Keratinocyte (primary cell): ENCODE measurements around the gene RYR1.

Source experiments
- EZH2 ChIP-seq: IDR thresholded peaks from one replicate; pipeline ENCODE4 v1.6.1; 2012; ENCODE audit warnings: inconsistent platforms, mild to moderate bottlenecking, low read length, moderate library complexity
- TF ChIP-seq, protein P1 (sequence below), 3 experiments: IDR thresholded peaks in 1 of 3; conservative IDR thresholded peaks in 1 of 3; optimal IDR thresholded peaks in 1 of 3; 2 replicates in 2 of 3; 3 replicates in 1 of 3; pipeline versions ENCODE3 to v1.5.1; 2011; ENCODE audit warnings: low read length in 3 of 3, mild to moderate bottlenecking in 3 of 3, moderate library complexity in 2 of 3, control low read depth in 1 of 3, inconsistent platforms in 1 of 3; ENCODE audit not compliant: insufficient read depth in 2 of 3; ENCODE audit errors: extremely low read depth in 1 of 3

DNA sequence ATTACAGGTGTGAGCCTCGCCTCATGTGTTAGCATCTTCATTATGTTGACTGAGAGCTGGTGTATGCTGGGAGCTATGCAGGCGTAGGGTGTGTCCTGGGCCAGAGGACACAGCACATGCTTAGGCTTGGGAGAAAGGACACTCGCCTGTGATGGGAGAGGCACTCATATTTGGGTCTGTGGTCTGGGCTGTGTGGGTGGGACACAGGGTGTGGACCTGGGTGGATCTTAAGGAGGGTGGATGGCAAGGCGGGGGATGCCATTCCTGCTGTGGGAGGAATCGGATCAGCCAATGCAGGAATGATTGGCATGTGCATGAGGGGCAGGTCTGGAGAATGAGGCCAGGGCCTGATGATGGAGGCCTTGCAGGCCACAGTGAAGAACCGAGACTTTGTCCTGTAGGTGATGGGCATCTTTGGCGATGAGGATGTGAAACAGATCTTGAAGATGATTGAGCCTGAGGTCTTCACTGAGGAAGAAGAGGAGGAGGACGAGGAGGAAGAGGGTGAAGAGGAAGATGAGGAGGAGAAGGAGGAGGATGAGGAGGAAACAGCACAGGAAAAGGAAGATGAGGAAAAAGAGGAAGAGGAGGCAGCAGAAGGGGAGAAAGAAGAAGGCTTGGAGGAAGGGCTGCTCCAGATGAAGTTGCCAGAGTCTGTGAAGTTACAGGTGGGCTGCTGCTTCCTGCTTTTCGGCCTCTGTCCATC lies 55.4 kb downstream of the RYR1 start:
- TF ChIP-seq EZH2, result no peak
- TF ChIP-seq, protein P1, sequence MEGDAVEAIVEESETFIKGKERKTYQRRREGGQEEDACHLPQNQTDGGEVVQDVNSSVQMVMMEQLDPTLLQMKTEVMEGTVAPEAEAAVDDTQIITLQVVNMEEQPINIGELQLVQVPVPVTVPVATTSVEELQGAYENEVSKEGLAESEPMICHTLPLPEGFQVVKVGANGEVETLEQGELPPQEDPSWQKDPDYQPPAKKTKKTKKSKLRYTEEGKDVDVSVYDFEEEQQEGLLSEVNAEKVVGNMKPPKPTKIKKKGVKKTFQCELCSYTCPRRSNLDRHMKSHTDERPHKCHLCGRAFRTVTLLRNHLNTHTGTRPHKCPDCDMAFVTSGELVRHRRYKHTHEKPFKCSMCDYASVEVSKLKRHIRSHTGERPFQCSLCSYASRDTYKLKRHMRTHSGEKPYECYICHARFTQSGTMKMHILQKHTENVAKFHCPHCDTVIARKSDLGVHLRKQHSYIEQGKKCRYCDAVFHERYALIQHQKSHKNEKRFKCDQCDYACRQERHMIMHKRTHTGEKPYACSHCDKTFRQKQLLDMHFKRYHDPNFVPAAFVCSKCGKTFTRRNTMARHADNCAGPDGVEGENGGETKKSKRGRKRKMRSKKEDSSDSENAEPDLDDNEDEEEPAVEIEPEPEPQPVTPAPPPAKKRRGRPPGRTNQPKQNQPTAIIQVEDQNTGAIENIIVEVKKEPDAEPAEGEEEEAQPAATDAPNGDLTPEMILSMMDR (optimal IDR thresholded peaks at IDR 0.05 in 1 of 3, IDR thresholded peaks at IDR 0.05 in 1 of 3, conservative IDR thresholded peaks at IDR 0.05 in 1 of 3; ENCODE audit: extremely low read depth in 1 of 3, insufficient read depth in 2 of 3, low read length in 3 of 3), result no peak
